ENCODE results near the gene PITPNB. TPM values are rescaled to one million over a fixed set of nuclear protein-coding genes. Genes with fewer than 3 reads are reported as not detected.

The PITPNB gene
- 17.1 and 18.5 TPM in 2 replicates for total RNA-seq (ENCODE audit: low replicate concordance)

DNA sequence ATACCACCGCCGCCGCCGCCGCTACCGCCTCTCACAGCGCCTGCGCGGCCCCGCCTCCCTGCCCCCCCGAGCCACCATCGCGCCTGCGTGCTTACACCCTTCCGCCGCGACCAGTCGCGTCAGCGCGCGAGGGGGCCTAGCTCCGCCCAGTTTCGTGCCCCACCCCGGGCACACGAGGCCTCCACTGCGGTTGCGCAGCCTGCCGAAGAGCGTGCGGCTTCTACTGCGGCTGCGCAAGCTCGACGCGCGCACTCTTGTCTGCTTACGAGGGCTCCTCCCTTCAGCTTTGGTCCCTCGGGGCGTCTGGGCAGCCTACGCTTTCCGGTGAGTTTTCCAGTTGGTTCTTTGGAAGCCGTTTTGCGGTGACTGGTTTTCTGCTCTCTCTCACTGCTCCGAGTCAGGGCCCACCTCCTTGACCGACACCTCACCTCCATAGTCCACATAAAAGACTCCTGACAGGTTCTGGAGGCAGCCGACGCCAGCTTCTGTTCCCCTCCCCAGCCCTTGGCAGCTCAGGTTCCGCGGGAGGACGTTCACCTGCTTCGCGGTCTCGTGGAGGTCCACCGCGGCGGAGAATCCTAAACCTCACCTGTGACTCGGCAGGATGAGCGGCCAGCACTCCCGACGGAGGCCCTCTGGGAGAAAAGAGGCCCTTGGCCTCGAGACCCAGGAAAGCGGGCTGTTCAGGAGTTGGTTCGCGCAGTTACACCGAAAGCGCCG lies at the start of gene PITPNB:
PITPNB (minus strand) TSS at position 35 of the 720 bp plus-strand sequence. CDS start 65 bp downstream, outside the sequence.

Other genes starting within 250 kb of the PITPNB start
- gene MN1, start 117.5 kb downstream of the PITPNB start, total RNA-seq (ENCODE audit: low replicate concordance), result 0.47 and 6.0 TPM in 2 replicates